Measurements from ENCODE around the gene ONECUT2. TPM values are rescaled to one million over a fixed set of nuclear protein-coding genes. Genes with fewer than 3 reads are reported as not detected.

ONECUT2 gene
- total RNA-seq, 1 experiment from 2014 or later = 0.48 TPM

DNA sequence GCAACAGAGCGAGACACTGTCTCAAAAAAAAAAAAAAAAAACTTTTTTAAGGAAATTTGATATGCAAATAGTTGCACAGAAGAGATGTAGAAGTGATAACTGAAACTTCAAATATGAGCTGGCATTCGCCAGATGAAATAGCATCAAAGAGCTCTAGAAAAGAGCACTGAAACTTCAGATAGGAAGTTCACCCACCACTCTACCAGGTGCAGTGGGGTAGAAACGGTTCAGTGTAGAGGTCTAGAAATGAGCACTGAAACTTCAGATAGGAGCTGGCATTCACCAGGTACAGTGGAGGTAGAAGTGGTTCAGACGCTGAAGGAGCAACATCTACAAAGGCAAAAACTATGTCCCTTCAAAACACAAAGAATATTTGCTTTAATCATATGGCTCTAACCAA lies 9.0 kb upstream of the ONECUT2 start:
- no peak overlapping the region for H3K27ac ChIP-seq (ENCODE audit: insufficient read length, low read depth, low read length)
- H3K27me3 Mint-ChIP-seq (ENCODE audit: low read depth) = peaks cover 81% of the 10 kb centered on the region
- no CpG with 5 or more reads among the region's 4 CpGs for WGBS (ENCODE audit: extremely low coverage, insufficient read length, low lambda C conversion rate)

More for the DNA sequence above, 9.0 kb upstream of the ONECUT2 start:
- 0 out of 2 replicates have a peak, but pooled peaks cover 2% of the 10 kb centered on the region for H3K4me1 ChIP-seq (ENCODE audit: insufficient read depth, low read length)
- H3K27me3 ChIP-seq (ENCODE audit: insufficient read depth, low read length) = peaks cover 28% of the 10 kb centered on the region
- H3K9me3 Mint-ChIP-seq = no peaks in the 10 kb centered on the region; a peak in 1 of 5 replicates
- H3T11ph ChIP-seq (ENCODE audit: low read length) = no peak overlapping the region
- TF ChIP-seq CTCF (conservative IDR thresholded peaks at IDR 0.05) = no peak
- H3K79me1 ChIP-seq (ENCODE audit: insufficient read depth, low read depth, low read length, poor library complexity, severe bottlenecking) = no peaks in the 10 kb centered on the region
- no peak overlapping the region for H3K27ac Mint-ChIP-seq
- H2BK120ac ChIP-seq (ENCODE audit: low read depth, low read length, poor library complexity, severe bottlenecking) = no peak overlapping the region
- H4K91ac ChIP-seq (ENCODE audit: insufficient read length, low read depth, low read length) = no peak overlapping the region
- H3K23ac ChIP-seq (ENCODE audit: insufficient read length, low read depth, low read length) = no peak overlapping the region
- H3K36me3 Mint-ChIP-seq (ENCODE audit: insufficient read depth in 1 of 3, low read depth in 3 of 3) = no peaks in the 10 kb centered on the region; a peak in 1 of 7 replicates
- H3K4me3 Mint-ChIP-seq = no peak overlapping the region
- no peak overlapping the region for H2BK15ac ChIP-seq (ENCODE audit: low read depth, low read length)
- no peak overlapping the region for H3K4me2 ChIP-seq (ENCODE audit: insufficient read depth, insufficient read length, low read length)
- no peak overlapping the region for H2BK12ac ChIP-seq (ENCODE audit: insufficient read length, low read depth, low read length)
- H3K18ac ChIP-seq (ENCODE audit: insufficient read length, low read depth, low read length) = no peak overlapping the region
- H3K4me1 Mint-ChIP-seq = peaks cover 20 to 23% of the 10 kb centered on the region in 2 experiments
- no peak overlapping the region for H4K8ac ChIP-seq (replicated peaks; ENCODE audit: insufficient read length, low read depth, low read length)
- H2AK5ac ChIP-seq (ENCODE audit: insufficient read length, low read length) = no peak overlapping the region
- H3K14ac ChIP-seq (ENCODE audit: insufficient read depth, low read length) = no peak overlapping the region
- no peak overlapping the region for H2AFZ ChIP-seq (ENCODE audit: low read length)
- H3K23me2 ChIP-seq (ENCODE audit: insufficient read length, low read depth, low read length, poor library complexity, severe bottlenecking) = peaks cover 21% of the 10 kb centered on the region
- H3K9ac ChIP-seq (ENCODE audit: extremely low read depth, insufficient read length, low read length) = no peak overlapping the region
- no peak for DNase-seq
- H3K4ac ChIP-seq (ENCODE audit: low read depth, low read length) = no peak overlapping the region
- H4K20me1 ChIP-seq (ENCODE audit: control insufficient read depth, insufficient read depth, insufficient read length) = no peaks in the 10 kb centered on the region
- no peak overlapping the region for H2BK5ac ChIP-seq (ENCODE audit: insufficient read length, low read length)
- no peak overlapping the region for H4K5ac ChIP-seq (ENCODE audit: insufficient read length, low read depth, low read length)
- no peak overlapping the region for H3K56ac ChIP-seq (ENCODE audit: insufficient read length, low read depth, low read length)
- H3K9me3 ChIP-seq (ENCODE audit: control insufficient read depth, low read depth, low read length) = no peaks in the 10 kb centered on the region
- no peak overlapping the region for H2BK20ac ChIP-seq (ENCODE audit: low read depth, low read length, poor library complexity, severe bottlenecking)
- H3K79me2 ChIP-seq (ENCODE audit: insufficient read depth, low read length) = no peaks in the 10 kb centered on the region

Measured in H9 (cell line).